AG04450 (cell line): ENCODE results near the gene FSTL4. TPM values are rescaled to one million over a fixed set of nuclear protein-coding genes. Genes with fewer than 3 reads are reported as not detected.

Experiments used
- CTCF ChIA-PET: fragments of 300-600, 350-600 bp; formaldehyde crosslinking; extraction: SDS; loops from one replicate; lab custom pipeline; 2022; ENCODE audit warnings: antibody characterized with exemption, inconsistent platforms; lab: Charles Lee
- POLR2A ChIA-PET: fragments of 350-600 bp; formaldehyde crosslinking; extraction: SDS; loops from one replicate; lab custom pipeline; 2021; ENCODE audit warnings: antibody characterized with exemption, inconsistent platforms; lab: Yijun Ruan, JAX
- DNase-seq: peaks from one replicate; pipeline ENCODE4 v3.0.0-alpha.2; 2011; ENCODE audit warnings: low read depth, low spot score
- H3K27ac ChIP-seq: one replicate; pipeline ENCODE4 v1.5.1; 2012; ENCODE audit warnings: low read depth, low read length, control low read depth
- H3K27me3 ChIP-seq: one replicate; pipeline ENCODE4 v1.6.0; 2012; ENCODE audit warnings: low read length; ENCODE audit not compliant: control insufficient read depth, insufficient read depth
- H3K4me3 ChIP-seq: 2 replicates; pipeline ENCODE4 v1.5.1; 2011; ENCODE audit warnings: mild to moderate bottlenecking, low read depth, low read length, control low read depth
- H3K9me3 ChIP-seq: 2 replicates; pipeline ENCODE4 v1.5.1; 2012; ENCODE audit warnings: low read length; ENCODE audit not compliant: control insufficient read depth, insufficient read depth
- polyA plus RNA-seq: library from polyadenylated mRNA; depleted of rRNA; stranded (reverse); fragments of >200 nt; gene quantifications from 2 replicates; pipeline ENCODE4 v1.2.3, GENCODE V29; 2011
- TF ChIP-seq, protein P1 (sequence below): IDR thresholded peaks from 2 replicates; pipeline ENCODE4 v1.5.1; 2011; ENCODE audit warnings: low read depth, low read length, control low read depth, inconsistent platforms

FSTL4 gene
- polyA plus RNA-seq, 1 experiment: 0.11 TPM

DNA sequence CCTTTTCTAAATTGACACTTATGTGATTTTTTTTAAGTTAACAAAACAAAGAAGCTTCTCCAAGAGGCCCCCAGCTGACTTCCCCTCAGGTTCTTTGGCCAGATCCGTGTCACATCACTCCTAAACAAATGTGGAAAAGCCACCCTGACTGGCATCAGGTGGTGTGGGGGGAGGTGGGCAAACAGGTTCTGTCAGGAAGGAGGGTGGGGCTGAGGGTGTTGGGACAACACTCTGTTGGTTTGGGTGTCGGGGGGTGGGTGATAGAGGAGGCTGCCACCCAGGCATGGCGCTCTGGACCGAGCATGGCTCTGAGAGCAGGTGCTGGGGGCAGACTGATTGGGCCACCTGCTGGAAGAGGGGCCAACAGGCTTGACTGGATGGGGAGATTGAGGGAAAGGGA, 349.7 kb downstream of the FSTL4 start:
- ChIA-PET CTCF (interaction anchor here (1.3 to 2.1 kb wide), 2 partner anchors 11 to 15 kb away, joined by 3 to 11 read pairs; no protein-coding TSS in a partner anchor), POLR2A (no interaction called here)
- no peak for DNase-seq
- H3K27ac ChIP-seq: no peak overlapping the region
- TF ChIP-seq, protein P1, sequence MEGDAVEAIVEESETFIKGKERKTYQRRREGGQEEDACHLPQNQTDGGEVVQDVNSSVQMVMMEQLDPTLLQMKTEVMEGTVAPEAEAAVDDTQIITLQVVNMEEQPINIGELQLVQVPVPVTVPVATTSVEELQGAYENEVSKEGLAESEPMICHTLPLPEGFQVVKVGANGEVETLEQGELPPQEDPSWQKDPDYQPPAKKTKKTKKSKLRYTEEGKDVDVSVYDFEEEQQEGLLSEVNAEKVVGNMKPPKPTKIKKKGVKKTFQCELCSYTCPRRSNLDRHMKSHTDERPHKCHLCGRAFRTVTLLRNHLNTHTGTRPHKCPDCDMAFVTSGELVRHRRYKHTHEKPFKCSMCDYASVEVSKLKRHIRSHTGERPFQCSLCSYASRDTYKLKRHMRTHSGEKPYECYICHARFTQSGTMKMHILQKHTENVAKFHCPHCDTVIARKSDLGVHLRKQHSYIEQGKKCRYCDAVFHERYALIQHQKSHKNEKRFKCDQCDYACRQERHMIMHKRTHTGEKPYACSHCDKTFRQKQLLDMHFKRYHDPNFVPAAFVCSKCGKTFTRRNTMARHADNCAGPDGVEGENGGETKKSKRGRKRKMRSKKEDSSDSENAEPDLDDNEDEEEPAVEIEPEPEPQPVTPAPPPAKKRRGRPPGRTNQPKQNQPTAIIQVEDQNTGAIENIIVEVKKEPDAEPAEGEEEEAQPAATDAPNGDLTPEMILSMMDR: no peak
- no peaks in the 10 kb centered on the region for H3K9me3 ChIP-seq
- H3K27me3 ChIP-seq: peaks cover 47% of the 10 kb centered on the region
- H3K4me3 ChIP-seq: no peak overlapping the region

DNA sequence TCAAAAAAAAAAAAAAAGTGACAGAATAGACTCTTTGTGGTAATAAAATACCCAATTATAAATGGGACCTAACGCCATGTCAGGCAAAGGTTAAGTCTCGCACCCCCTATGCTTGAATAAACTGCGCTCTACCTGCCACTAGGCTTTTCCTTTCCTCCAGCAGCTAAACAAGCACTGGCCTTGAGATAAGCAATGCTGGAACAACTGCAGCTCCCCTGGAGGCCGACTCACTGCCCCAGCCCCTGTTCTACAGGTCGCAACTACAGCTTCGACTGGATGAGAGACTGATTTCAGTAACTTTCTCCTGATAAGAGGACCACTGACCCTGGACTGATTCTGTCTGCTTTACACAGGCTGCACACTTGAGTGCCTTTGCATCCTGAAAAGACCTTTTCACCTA, 350.3 kb downstream of the FSTL4 start:
- TF ChIP-seq, protein P1: no peak
- Histone ChIP-seq H3K9me3 (no peaks in the 10 kb centered on the region), H3K27ac (no peak overlapping the region), H3K4me3 (no peak overlapping the region), H3K27me3 (peaks cover 42% of the 10 kb centered on the region)
- ChIA-PET POLR2A (no interaction called here), CTCF (interaction anchor here (1.1 to 2.3 kb wide), 4 partner anchors 12 to 151 kb away, joined by 3 to 25 read pairs (median 7); no protein-coding TSS in a partner anchor)
- DNase-seq: no peak

DNA sequence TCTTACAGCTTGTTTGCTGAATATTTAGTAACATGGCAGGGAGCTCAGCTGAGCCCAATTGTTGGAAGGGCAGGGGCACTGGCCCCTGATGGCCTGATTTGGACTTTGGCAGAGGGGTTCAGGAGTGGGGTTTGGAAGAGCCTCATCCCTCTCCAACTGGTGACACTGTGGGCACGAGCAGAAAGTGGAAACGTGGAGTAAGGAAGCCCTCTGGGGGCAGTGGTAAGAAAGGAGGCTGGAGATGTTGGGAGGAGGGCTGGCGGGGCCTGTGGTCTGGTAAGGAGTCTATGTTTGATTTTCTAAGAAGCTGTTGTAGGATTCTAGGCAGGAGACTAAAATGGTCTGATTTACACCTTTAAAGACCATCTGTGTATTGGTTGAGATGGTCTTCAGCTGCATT, 351.6 kb downstream of the FSTL4 start:
- CTCF ChIA-PET: interaction anchor here (0.5 to 2.3 kb wide), 5 partner anchors 13 to 737 kb away, joined by 3 to 25 read pairs (median 11); no protein-coding TSS in a partner anchor
- peaks cover 46% of the 10 kb centered on the region for H3K27me3 ChIP-seq

DNA sequence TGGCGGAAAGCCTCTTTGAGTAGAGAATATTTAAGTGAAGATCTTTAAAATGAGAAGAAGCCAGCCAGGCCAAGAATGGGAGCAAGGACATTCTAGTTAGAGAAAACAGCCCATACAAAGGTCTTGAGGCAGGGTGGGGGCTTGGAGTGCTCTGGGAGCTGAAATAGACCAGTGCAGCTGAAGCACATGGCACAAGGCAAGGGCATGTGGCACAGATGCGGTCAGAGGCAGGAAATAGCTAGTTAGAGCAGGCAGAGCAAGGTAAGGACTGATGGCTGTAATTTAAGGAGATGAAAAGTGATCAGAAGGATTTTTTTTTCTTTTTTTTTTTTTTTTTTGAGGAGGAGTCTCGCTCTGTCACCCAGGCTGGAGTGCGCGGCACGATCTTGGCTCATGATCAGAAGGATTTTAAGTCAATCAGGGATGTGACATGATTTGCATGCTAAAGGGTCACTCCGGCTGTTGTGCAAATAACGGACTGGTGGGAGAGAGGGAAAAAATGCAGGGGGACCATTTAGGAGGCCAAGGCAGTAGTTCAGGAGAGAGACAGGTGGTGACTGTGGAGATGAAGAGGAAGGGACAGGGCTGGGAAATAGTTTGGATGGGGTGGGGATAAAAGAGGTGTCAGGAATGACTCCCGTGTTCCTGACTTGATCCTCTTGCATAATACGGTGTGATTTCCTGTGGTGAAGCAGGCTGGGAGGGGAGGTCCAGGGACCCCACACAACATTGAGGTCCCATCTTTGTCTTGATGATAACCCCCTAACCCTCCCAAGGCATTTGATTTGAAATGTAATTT, 352.9 kb downstream of the FSTL4 start:
- H3K27ac ChIP-seq: no peak overlapping the region
- no peak for DNase-seq
- ChIA-PET CTCF (interaction anchor here (1.5 kb wide), 1 partner anchor 12 kb away, joined by 3 read pairs; no protein-coding TSS in a partner anchor), POLR2A (no interaction called here)
- peaks cover 45% of the 10 kb centered on the region for H3K27me3 ChIP-seq
- no peak overlapping the region for H3K4me3 ChIP-seq
- no peaks in the 10 kb centered on the region for H3K9me3 ChIP-seq
- TF ChIP-seq, protein P1: no peak

More for the DNA sequence above, 351.6 kb downstream of the FSTL4 start:
- Histone ChIP-seq H3K9me3 (no peaks in the 10 kb centered on the region), H3K27ac (no peak overlapping the region), H3K4me3 (no peak overlapping the region)
- TF ChIP-seq, protein P1: peak; percentile 42
- POLR2A ChIA-PET: no interaction called here
- DNase-seq: no peak

DNA sequence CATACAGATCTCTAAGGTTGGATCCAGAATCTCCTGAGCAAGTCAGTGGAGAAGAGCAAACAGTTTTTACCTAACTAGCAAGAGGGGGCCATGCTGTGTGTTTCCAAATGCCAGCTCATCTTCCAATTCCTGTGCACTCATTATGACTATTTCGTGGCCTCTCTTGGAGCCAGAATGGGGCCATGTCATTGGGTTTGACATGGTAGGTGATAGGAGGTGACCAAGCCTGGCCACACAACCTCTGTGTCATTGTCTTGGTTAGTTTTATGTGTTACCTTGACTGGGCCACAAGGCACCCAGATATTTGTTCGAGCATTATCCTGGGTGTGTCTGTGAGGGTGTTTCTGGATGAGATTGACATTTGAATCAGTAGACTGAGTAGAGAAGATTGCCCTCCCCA, 354.4 kb downstream of the FSTL4 start:
- no peak overlapping the region for H3K27ac ChIP-seq
- TF ChIP-seq, protein P1: no peak
- peaks cover 39% of the 10 kb centered on the region for H3K27me3 ChIP-seq
- H3K4me3 ChIP-seq: no peak overlapping the region
- H3K9me3 ChIP-seq: no peaks in the 10 kb centered on the region
- ChIA-PET POLR2A (no interaction called here), CTCF (no interaction called here)
- DNase-seq: no peak
